Activated CD4-positive, alpha-beta T cell treated with anti-CD3 and anti-CD28 coated beads for 36 hours (primary cell): Measurements from ENCODE around the gene FNDC11. TPM values are rescaled to one million over a fixed set of nuclear protein-coding genes. Genes with fewer than 3 reads are reported as not detected.
A peak's percentile ranks its signal among the peaks of the same experiment; 100 is the strongest.

ENCODE experiments used
- ATAC-seq: fragments of 200-7000 bp; cut with Tn5 transposase; one replicate; pipeline ENCODE4 v1.10.0; 2021; ENCODE audit warnings: mild to moderate bottlenecking, moderate library complexity
- CTCF ChIA-PET: fragments of 350-600 bp; sonication (Branson Sonifier 250); formaldehyde crosslinking; loops from one replicate; lab custom pipeline; 2021; ENCODE audit warnings: antibody characterized with exemption; lab: Charles Lee
- POLR2A ChIA-PET: fragments of 350-600 bp; sonication (Branson Sonifier 250); formaldehyde crosslinking; loops from one replicate; lab custom pipeline; 2021; ENCODE audit warnings: antibody characterized with exemption, inconsistent platforms; lab: Charles Lee
- DNase-seq: peaks from one replicate; pipeline ENCODE4 v3.0.0-alpha.2; 2020
- H3K27ac Mint-ChIP-seq: one replicate; pipeline ENCODE4 v1.8.0; 2021; ENCODE audit warnings: mixed read lengths
- H3K27me3 Mint-ChIP-seq: one replicate; pipeline ENCODE4 v1.8.0; 2021; ENCODE audit warnings: mixed read lengths
- H3K36me3 Mint-ChIP-seq: one replicate; pipeline ENCODE4 v1.8.0; 2021; ENCODE audit warnings: low read depth, mixed read lengths
- H3K4me1 Mint-ChIP-seq: one replicate; pipeline ENCODE4 v1.8.0; 2021; ENCODE audit warnings: mixed read lengths
- H3K4me3 Mint-ChIP-seq: one replicate; pipeline ENCODE4 v1.8.0; 2021; ENCODE audit warnings: mild to moderate bottlenecking, moderate library complexity, mixed read lengths
- H3K9me3 Mint-ChIP-seq: one replicate; pipeline ENCODE4 v1.8.0; 2021; ENCODE audit warnings: low read depth, mixed read lengths
- intact Hi-C, 2 experiments: fragments of 100-400 bp; cut with DNase I in 1 of 2; cut with micrococcal nuclease in 1 of 2; formaldehyde crosslinking; loops; one replicate each; pipeline versions ENCODE4 v1.14.2 to v1.15.1; 2022 to 2024; cut with DNase I, micrococcal nuclease
- total RNA-seq, 2 experiments: library from RNA; stranded (reverse); gene quantifications; one replicate each; pipeline ENCODE4 v1.2.3, GENCODE V29; 2021

FNDC11 gene
- total RNA-seq, 2 experiments from 2014 or later: 0.18 to 0.27 TPM

GRCh38 chr20:63534427-63534830, 19.5 kb upstream of the FNDC11 start:
- DNase-seq: peak; percentile 8
- intact Hi-C loops: loop anchor here in 1 of 2 experiments (10.0 kb wide), 2 partner anchors 330 to 530 kb away; partner anchors contain the start of genes ABHD16B, TCEA2 and TPD52L2
- Mint-ChIP-seq H3K27ac (no peak overlapping the region), H3K27me3 (no peaks in the 10 kb centered on the region), H3K36me3 (no peaks in the 10 kb centered on the region), H3K9me3 (no peaks in the 10 kb centered on the region), H3K4me3 (no peak overlapping the region), H3K4me1 (peaks cover 8% of the 10 kb centered on the region)
- ChIA-PET POLR2A (no interaction called here), CTCF (no interaction called here)
- no peak for ATAC-seq

- intact Hi-C loops: loop anchor here (5.0 to 10.0 kb wide), 5 partner anchors 102 to 530 kb away; partner anchors contain the start of genes UCKL1 (in 2 of the 2), ABHD16B (in 1 of the 2), TCEA2 (in 1 of the 2) and TPD52L2 (in 1 of the 2)
- no peak for ATAC-seq
- ChIA-PET CTCF (interaction anchor here (3.2 kb wide), 1 partner anchor 438 kb away, joined by 10 read pairs; no protein-coding TSS in a partner anchor), POLR2A (no interaction called here)
- DNase-seq: peak; percentile 34
- no peak overlapping the region for H3K27ac Mint-ChIP-seq
- no peaks in the 10 kb centered on the region for H3K27me3 Mint-ChIP-seq
- H3K36me3 Mint-ChIP-seq: no peaks in the 10 kb centered on the region
- peaks cover 8% of the 10 kb centered on the region for H3K4me1 Mint-ChIP-seq
- H3K9me3 Mint-ChIP-seq: no peaks in the 10 kb centered on the region
- no peak overlapping the region for H3K4me3 Mint-ChIP-seq
Observed at GRCh38 chr20:63534831-63535651, 18.9 kb upstream of the FNDC11 start.

- DNase-seq (peak; percentile 20), ATAC-seq (no peak)
- no peaks in the 10 kb centered on the region for H3K9me3 Mint-ChIP-seq
- no peak overlapping the region for H3K27ac Mint-ChIP-seq
- H3K36me3 Mint-ChIP-seq: no peaks in the 10 kb centered on the region
- H3K4me3 Mint-ChIP-seq: no peak overlapping the region
- H3K27me3 Mint-ChIP-seq: no peaks in the 10 kb centered on the region
- POLR2A ChIA-PET: interaction anchor here (0.6 kb wide), 2 partner anchors 10 to 306 kb away, joined by 3 read pairs; no protein-coding TSS in a partner anchor
- intact Hi-C loops: loop anchor here (2.0 to 10.0 kb wide), 6 partner anchors 101 to 528 kb away; partner anchors contain the start of genes UCKL1 (in 2 of the 2), ABHD16B (in 1 of the 2), TCEA2 (in 1 of the 2) and TPD52L2 (in 1 of the 2)
- CTCF ChIA-PET: interaction anchor here (0.9 to 3.2 kb wide), 7 partner anchors 10 to 437 kb away, joined by 3 to 21 read pairs (median 7); partner anchors contain the start of gene PPDPF
- peaks cover 8% of the 10 kb centered on the region for H3K4me1 Mint-ChIP-seq
Observed at GRCh38 chr20:63536241-63536977, 17.6 kb upstream of the FNDC11 start.

DNA sequence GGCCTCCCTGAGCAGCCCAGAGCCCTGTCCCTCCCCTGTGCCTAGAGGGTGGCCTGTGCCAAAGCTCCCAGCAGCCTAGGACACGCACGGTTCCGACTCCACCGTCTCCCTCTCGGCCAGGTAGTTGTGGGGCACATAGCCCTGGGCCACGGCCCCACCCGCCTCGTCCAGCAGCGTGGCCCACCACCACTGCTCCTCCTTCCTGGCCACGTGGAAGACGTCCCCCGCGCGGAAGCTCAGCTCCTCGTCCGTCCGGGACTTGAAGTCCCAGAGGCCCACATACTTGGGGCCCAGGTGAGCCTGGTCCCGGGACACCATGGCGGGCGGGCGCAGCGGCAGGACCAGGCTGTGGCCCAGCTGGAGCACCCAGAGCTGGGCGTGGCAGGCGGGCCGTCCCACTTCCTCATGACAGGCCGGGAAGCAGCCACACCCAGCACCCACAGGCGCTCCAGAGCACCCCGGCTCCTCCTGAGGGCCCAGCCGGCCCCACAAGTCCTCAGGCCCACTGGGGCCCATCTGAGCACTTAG, 16.9 kb upstream of the FNDC11 start, which contains the start of gene PTK6:
Gene PTK6 (minus strand): TSS at position 380 of the 528 bp plus-strand sequence. CDS start 62 bp downstream, at position 318.
- peak; percentile 13 for ATAC-seq
- H3K27ac Mint-ChIP-seq: peak within 1 kb of the TSS; percentile 85
- H3K36me3 Mint-ChIP-seq: no peaks in the 10 kb centered on the region
- ChIA-PET POLR2A (interaction anchor here (0.6 to 1.1 kb wide), 4 partner anchors 16 to 328 kb away, joined by 3 to 5 read pairs (median 4); partner anchors contain the start of gene TPD52L2), CTCF (interaction anchor here (0.6 to 3.2 kb wide), 21 partner anchors 10 to 502 kb away, joined by 3 to 21 read pairs (median 3); partner anchors contain the start of genes ARFRP1, FNDC11, PPDPF and TPD52L2)
- no peaks in the 10 kb centered on the region for H3K9me3 Mint-ChIP-seq
- peak; percentile 67 for DNase-seq
- H3K4me1 Mint-ChIP-seq: peaks cover 8% of the 10 kb centered on the region
- H3K27me3 Mint-ChIP-seq: no peaks in the 10 kb centered on the region
- peak within 1 kb of the TSS; percentile 68 for H3K4me3 Mint-ChIP-seq
- intact Hi-C loops: loop anchor here (1.0 to 10.0 kb wide), 11 partner anchors 16 to 528 kb away; partner anchors contain the start of genes UCKL1 (in 2 of the 2), ABHD16B (in 1 of the 2), GMEB2 (in 1 of the 2) and PPDPF (in 1 of the 2)

DNA sequence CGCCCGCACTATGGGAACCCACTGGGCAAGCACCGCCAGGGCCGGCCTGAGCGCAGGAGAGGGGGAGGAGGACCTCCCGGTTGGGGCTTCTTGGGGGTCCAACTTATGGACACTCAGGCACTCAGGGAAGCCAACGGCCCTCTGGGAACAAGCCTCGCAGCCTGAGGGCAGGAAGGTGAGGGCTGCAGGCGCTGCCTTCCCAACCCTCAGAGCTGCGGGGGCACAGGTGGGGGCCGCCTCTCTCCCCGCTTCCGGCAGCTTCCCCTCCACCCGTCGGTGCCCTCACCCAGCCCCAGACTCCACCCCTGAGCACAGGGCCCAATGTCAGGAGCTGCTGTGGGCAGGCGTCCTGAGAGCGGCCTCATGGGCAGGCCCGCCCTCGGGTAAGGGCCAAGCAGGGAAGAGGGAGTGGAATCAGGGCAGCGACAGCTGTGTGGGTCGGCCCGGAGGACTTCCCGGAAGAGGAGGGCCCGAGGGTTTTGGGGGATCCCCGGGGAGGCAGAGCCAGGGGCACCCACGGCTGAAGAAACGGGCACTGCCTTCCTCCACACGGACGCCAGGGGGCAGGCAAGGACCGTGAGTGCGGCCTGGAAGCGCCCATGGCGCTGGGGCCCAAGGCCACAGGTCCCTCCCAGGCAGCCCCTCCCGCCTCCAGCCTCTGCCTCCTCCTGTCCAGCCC, 16.3 kb upstream of the FNDC11 start:
- CTCF ChIA-PET: interaction anchor here (0.6 to 3.2 kb wide), 23 partner anchors 9 to 501 kb away, joined by 3 to 21 read pairs (median 3); partner anchors contain the start of genes ARFRP1, FNDC11, PPDPF and TPD52L2
- intact Hi-C loops: loop anchor here (1.0 to 10.0 kb wide), 23 partner anchors 16 to 583 kb away; partner anchors contain the start of genes TCEA2 (in 2 of the 2), TPD52L2 (in 2 of the 2), UCKL1 (in 2 of the 2) and ABHD16B (in 1 of the 2)
- no peaks in the 10 kb centered on the region for H3K36me3 Mint-ChIP-seq
- H3K9me3 Mint-ChIP-seq: no peaks in the 10 kb centered on the region
- H3K4me1 Mint-ChIP-seq: peaks cover 8% of the 10 kb centered on the region
- H3K27ac Mint-ChIP-seq: peak overlapping the region; percentile 85
- peak overlapping the region; percentile 68 for H3K4me3 Mint-ChIP-seq
- DNase-seq (peak; percentile 98), ATAC-seq (peak; percentile 97)
- POLR2A ChIA-PET: interaction anchor here (0.6 to 1.1 kb wide), 4 partner anchors 17 to 328 kb away, joined by 3 to 5 read pairs (median 4); partner anchors contain the start of gene TPD52L2
- H3K27me3 Mint-ChIP-seq: no peaks in the 10 kb centered on the region

GRCh38 chr20:63538204-63539091, 15.5 kb upstream of the FNDC11 start:
- intact Hi-C loops: loop anchor here (1.0 to 10.0 kb wide), 18 partner anchors 15 to 582 kb away; partner anchors contain the start of genes TCEA2 (in 2 of the 2), TPD52L2 (in 2 of the 2), UCKL1 (in 2 of the 2) and ABHD16B (in 1 of the 2)
- peak overlapping the region; percentile 68 for H3K4me3 Mint-ChIP-seq
- H3K4me1 Mint-ChIP-seq: peaks cover 8% of the 10 kb centered on the region
- H3K27ac Mint-ChIP-seq: peak overlapping the region; percentile 85
- no peaks in the 10 kb centered on the region for H3K27me3 Mint-ChIP-seq
- H3K36me3 Mint-ChIP-seq: no peaks in the 10 kb centered on the region
- POLR2A ChIA-PET: interaction anchor here (0.6 to 1.1 kb wide), 3 partner anchors 56 to 327 kb away, joined by 3 to 5 read pairs (median 3); partner anchors contain the start of gene TPD52L2
- peak; percentile 1 for ATAC-seq
- H3K9me3 Mint-ChIP-seq: no peaks in the 10 kb centered on the region
- DNase-seq: no peak
- CTCF ChIA-PET: interaction anchor here (0.5 to 3.2 kb wide), 20 partner anchors 10 to 1401 kb away, joined by 3 to 21 read pairs (median 3); partner anchors contain the start of genes ARFRP1, FNDC11, PPDPF and ZGPAT

- DNase-seq (no peak), ATAC-seq (no peak)
- intact Hi-C loops: loop anchor here (2.0 to 10.0 kb wide), 6 partner anchors 98 to 526 kb away; partner anchors contain the start of genes TCEA2 (in 2 of the 2), UCKL1 (in 2 of the 2), ABHD16B (in 1 of the 2) and TPD52L2 (in 1 of the 2)
- H3K27ac Mint-ChIP-seq: no peak overlapping the region
- peaks cover 8% of the 10 kb centered on the region for H3K4me1 Mint-ChIP-seq
- no peaks in the 10 kb centered on the region for H3K9me3 Mint-ChIP-seq
- H3K4me3 Mint-ChIP-seq: no peak overlapping the region
- CTCF ChIA-PET: interaction anchor here (0.5 to 2.7 kb wide), 9 partner anchors 10 to 1402 kb away, joined by 3 to 21 read pairs (median 3); partner anchors contain the start of genes FNDC11 and PPDPF
- no peaks in the 10 kb centered on the region for H3K27me3 Mint-ChIP-seq
- POLR2A ChIA-PET: no interaction called here
- H3K36me3 Mint-ChIP-seq: no peaks in the 10 kb centered on the region
Observed at GRCh38 chr20:63539092-63539430, 14.9 kb upstream of the FNDC11 start.

DNA sequence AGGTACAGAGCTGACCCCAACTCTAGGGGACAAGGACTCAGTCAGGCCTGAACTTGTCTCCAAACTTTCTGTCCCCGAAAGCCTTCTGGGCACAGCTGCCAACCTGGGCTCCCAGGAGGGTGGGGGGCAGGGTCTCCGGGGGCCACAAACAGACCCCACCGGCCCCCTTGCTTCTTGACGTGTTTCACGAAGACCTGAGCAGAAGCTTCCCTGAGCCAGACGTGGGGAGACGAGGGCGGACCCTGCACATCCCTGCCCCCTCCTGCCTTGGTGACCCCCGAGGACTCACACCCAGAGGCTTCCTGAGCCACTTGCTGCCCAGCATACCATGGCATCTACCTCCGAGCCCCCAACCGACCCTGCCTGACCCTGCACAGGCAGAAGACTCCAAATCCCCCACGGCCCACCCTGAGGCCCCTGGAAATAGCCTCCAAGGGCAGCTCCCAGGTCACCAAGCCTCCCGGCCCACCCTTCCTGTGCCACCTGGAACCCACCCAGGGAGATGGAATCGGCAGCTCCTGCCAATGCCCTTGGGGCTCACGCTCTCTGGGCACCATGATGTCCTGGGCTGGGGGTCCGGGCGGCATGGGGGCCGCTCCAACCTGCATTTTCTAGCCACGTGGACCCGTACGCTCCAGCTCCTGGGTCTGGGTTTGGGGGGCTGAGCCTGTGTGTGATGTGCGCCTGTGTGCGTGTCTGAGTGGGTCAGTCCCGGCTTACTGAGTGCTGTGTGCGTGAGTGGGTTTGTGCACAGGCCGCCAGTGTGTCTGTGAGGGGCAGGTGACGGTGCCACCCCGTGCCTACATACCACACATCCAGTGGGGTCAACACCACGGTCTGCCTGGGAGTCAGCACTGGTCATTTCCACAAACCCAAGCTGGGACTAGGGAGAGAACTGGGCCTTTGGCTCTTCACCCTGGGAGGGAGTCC, 14.3 kb upstream of the FNDC11 start:
- intact Hi-C loops: loop anchor here (2.0 to 10.0 kb wide), 6 partner anchors 98 to 525 kb away; partner anchors contain the start of genes TCEA2 (in 2 of the 2), UCKL1 (in 2 of the 2), ABHD16B (in 1 of the 2) and TPD52L2 (in 1 of the 2)
- no peak overlapping the region for H3K27ac Mint-ChIP-seq
- H3K36me3 Mint-ChIP-seq: no peaks in the 10 kb centered on the region
- no peaks in the 10 kb centered on the region for H3K27me3 Mint-ChIP-seq
- CTCF ChIA-PET: interaction anchor here (0.5 to 2.1 kb wide), 4 partner anchors 11 to 106 kb away, joined by 3 to 6 read pairs (median 3); no protein-coding TSS in a partner anchor
- no peak for ATAC-seq
- peaks cover 8% of the 10 kb centered on the region for H3K4me1 Mint-ChIP-seq
- POLR2A ChIA-PET: no interaction called here
- H3K4me3 Mint-ChIP-seq: no peak overlapping the region
- H3K9me3 Mint-ChIP-seq: no peaks in the 10 kb centered on the region
- no peak for DNase-seq
